GM12891 (cell line): ENCODE results near the gene AGPAT3.

Experiments used
- POLR2AphosphoS5 ChIP-seq: IDR thresholded peaks from 2 replicates; pipeline ENCODE4 v1.6.1; 2011; ENCODE audit warnings: low read depth, low read length, control low read depth
- SPI1 ChIP-seq: IDR thresholded peaks from 2 replicates; pipeline ENCODE4 v1.6.1; 2011; ENCODE audit warnings: low read depth, low read length, control low read depth
- TAF1 ChIP-seq: IDR thresholded peaks from 2 replicates; pipeline ENCODE4 v1.6.1; 2011; ENCODE audit warnings: low read depth, low read length, control low read depth

DNA sequence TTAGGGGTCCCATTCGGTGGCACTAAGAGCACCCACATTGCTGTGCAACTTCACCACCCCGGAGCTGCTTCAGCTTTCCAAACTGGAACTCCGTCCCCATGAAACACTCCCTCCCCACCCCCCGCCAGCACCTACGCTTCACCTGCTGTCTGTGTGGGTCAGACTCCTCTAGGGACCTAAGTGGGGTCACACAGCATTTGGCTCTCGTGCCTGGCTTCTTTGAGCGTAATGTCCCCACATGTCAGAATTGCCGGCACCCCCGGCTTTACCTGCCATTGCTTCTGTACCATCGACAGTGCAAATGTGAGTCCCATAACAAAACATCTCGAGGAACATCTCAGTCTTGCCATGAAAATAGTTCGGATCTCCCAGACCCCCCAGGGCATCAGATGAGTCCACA lies 35.9 kb upstream of the AGPAT3 start:
- TF ChIP-seq TAF1 = no peak
- TF ChIP-seq SPI1 = no peak
- no peak for TF ChIP-seq POLR2AphosphoS5
